KOPT-K1 (cell line): ENCODE measurements around the gene UGGT2.
"Not testable (repeated sequence)": the region's sequence is repeated elsewhere in the genome, so short reads cannot be mapped to it uniquely, and the experiment has no call there.

ENCODE experiments used
- H3K27ac ChIP-seq: fragments of 200-600 bp; sonication (generic); 2 replicates; pipeline ENCODE4 v1.5.1; 2016; ENCODE audit warnings: antibody characterized with exemption, mild to moderate bottlenecking, low read depth, low read length; ENCODE audit not compliant: poor library complexity, severe bottlenecking
- H3K36me3 ChIP-seq: fragments of 200-600 bp; sonication (generic); 2 replicates; pipeline ENCODE4 v1.5.1; 2017; ENCODE audit warnings: antibody characterized with exemption, mild to moderate bottlenecking, low read length, moderate library complexity; ENCODE audit not compliant: insufficient read depth
- H3K9me3 ChIP-seq: fragments of 200-600 bp; sonication (generic); 2 replicates; pipeline ENCODE4 v1.5.1; 2017; ENCODE audit warnings: antibody characterized with exemption, low read length, mild to moderate bottlenecking; ENCODE audit not compliant: insufficient read depth, poor library complexity, severe bottlenecking

Gene UGGT2

GRCh38 chr13:95957331-95957730, 95.9 kb downstream of the UGGT2 start:
- Histone ChIP-seq H3K27ac (no peak overlapping the region), H3K9me3 (peaks cover 8% of the 10 kb centered on the region), H3K36me3 (no peaks in the 10 kb centered on the region)

DNA sequence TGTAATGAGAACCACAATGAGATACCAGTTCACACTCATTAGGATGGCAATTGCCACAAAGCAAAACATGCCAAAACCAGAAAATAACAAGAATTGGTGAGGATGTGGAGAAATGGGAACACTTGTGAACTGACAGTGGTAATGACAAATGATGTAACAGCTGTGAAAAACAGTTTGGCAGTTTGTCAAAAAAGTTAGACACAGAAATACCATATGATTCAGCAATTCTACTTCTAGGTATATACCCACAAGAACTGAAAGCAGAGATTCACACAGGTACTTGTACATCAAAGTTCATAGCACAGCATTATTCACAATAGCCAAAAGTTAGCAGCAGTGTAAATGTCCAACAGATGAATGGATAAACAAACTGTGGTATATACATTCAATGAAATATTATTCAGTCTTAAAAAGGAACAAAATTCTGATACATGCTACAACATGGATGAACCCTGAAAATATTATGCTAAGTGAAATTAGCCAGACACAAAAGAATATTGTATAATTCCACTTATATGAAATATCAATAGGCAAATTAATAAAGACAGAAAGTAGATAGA, 96.5 kb downstream of the UGGT2 start:
- H3K9me3 ChIP-seq = peaks cover 8% of the 10 kb centered on the region

GRCh38 chr13:95955719-95956118, 97.5 kb downstream of the UGGT2 start:
- Histone ChIP-seq H3K27ac (no peak overlapping the region), H3K9me3 (peaks cover 8% of the 10 kb centered on the region), H3K36me3 (no peaks in the 10 kb centered on the region)

More for the DNA sequence above, 96.5 kb downstream of the UGGT2 start:
- Histone ChIP-seq H3K36me3 (no peaks in the 10 kb centered on the region), H3K27ac (no peak overlapping the region)

DNA sequence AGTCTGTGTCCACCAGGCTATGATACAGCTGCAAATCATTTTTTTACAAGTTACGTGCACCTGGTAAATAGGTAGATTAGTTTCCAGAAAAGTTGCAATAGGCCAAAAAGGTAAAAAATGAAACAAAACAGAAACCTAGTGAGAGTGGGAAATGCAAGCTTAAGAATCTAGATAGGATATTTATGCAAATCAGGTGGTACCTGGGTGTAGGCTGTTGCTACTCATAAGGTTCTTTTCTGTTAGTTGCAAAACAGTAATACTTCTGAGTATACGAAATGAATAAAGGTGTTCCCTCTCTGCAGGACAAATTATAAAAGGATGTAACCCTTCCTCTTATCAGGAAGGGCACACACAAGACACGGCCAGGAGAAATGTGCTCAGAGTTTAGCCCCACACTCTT, 97.9 kb downstream of the UGGT2 start:
- Histone ChIP-seq H3K27ac (no peak overlapping the region), H3K36me3 (no peaks in the 10 kb centered on the region), H3K9me3 (peaks cover 8% of the 10 kb centered on the region)

GRCh38 chr13:95954266-95954665, 98.9 kb downstream of the UGGT2 start:
- Histone ChIP-seq H3K27ac (no peak overlapping the region), H3K36me3 (no peaks in the 10 kb centered on the region)

GRCh38 chr13:95950103-95950502, 103.1 kb downstream of the UGGT2 start:
- no peaks in the 10 kb centered on the region for H3K9me3 ChIP-seq

More at GRCh38 chr13:95954266-95954665, 98.9 kb downstream of the UGGT2 start:
- peaks cover 2% of the 10 kb centered on the region for H3K9me3 ChIP-seq

DNA sequence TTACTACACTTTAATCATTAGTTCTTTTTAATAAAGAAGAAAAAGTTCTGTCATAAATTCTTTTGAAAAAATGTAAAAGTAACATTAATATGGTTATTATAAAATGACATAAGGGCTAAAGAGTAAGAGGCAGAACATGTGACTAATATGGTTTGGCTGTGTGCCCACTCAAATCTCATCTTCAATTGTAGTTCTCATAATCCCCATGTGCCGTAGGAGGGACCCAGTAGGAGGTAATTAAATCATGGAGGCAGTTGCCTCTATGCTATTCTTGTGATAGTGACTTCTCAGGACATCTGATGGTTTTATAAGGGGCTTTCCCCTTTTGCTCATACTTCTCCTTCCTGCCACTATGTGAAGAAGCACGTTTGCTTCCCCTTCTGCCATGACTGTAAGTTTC, 104.5 kb downstream of the UGGT2 start:
- Histone ChIP-seq H3K27ac (no peak overlapping the region), H3K36me3 (no peaks in the 10 kb centered on the region), H3K9me3 (no peaks in the 10 kb centered on the region)

More at GRCh38 chr13:95950103-95950502, 103.1 kb downstream of the UGGT2 start:
- Histone ChIP-seq H3K36me3 (no peaks in the 10 kb centered on the region), H3K27ac (no peak overlapping the region)

DNA sequence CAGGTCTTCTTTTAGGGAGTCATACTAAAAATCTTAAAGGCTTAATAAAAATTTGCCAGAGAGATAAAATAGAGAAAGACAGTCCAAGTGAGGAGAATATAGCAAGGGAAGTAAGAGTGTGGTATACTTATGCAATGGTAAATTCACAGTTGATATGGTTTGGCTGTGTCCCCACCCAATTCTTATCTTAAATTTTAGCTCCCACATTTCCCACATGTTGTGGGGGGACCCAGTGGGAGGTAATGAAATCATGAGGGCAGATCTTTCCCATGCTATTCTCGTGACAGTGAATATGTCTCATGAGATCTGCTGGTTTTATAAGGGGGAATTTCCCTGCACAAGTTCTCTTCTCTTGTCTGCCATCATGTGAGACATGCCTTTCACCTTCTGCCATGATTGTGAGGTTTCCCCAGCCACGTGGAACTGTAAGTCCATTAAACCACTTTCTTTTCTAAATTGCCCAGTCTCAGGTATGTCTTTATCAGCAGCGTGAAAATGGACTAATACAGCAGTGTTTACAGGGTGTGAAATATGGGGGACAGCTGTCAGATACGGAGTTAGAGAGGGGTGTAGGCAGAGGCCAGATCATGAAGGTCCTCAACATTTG, 115.4 kb downstream of the UGGT2 start:
- no peak overlapping the region for H3K27ac ChIP-seq
- H3K36me3 ChIP-seq = no peaks in the 10 kb centered on the region
- H3K9me3 ChIP-seq = no peaks in the 10 kb centered on the region

GRCh38 chr13:95931300-95932025, 121.7 kb downstream of the UGGT2 start:
- no peaks in the 10 kb centered on the region for H3K36me3 ChIP-seq
- no peak overlapping the region for H3K27ac ChIP-seq
- H3K9me3 ChIP-seq = peaks cover 13% of the 10 kb centered on the region

- no peak overlapping the region for H3K27ac ChIP-seq
- H3K36me3 ChIP-seq = no peaks in the 10 kb centered on the region
- H3K9me3 ChIP-seq = peaks cover 13% of the 10 kb centered on the region
Measured at GRCh38 chr13:95929430-95929829, 123.8 kb downstream of the UGGT2 start.

DNA sequence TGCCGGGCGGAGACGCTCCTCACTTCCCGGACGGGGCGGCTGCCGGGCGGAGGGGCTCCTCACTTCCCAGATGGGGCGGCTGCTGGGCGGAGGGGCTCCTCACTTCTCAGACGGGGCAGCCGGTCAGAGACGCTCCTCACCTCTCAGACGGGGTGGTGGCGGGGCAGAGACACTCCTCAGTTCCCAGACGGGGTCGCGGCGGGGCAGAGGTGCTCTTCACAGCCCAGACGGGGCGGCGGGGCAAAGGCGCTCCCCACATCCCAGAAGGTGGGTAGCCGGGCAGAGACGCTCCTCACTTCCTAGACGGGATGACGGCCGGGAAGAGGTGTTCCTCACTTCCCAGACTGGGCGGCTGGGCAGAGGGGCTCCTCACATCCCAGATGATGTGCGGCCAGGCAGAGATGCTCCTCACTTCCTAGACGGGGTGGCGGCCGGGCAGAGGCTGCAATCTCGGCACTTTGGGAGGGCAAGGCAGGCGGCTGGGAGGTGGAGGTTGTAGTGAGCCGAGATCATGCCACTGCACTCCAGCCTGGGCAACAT, 124.8 kb downstream of the UGGT2 start:
- H3K9me3 ChIP-seq = peaks cover 13% of the 10 kb centered on the region
- not testable (repeated sequence) for H3K27ac ChIP-seq, H3K36me3 ChIP-seq

GRCh38 chr13:95926231-95926630, 127.0 kb downstream of the UGGT2 start:
- H3K36me3 ChIP-seq = no peaks in the 10 kb centered on the region
- H3K9me3 ChIP-seq = peaks cover 13% of the 10 kb centered on the region
- no peak overlapping the region for H3K27ac ChIP-seq

DNA sequence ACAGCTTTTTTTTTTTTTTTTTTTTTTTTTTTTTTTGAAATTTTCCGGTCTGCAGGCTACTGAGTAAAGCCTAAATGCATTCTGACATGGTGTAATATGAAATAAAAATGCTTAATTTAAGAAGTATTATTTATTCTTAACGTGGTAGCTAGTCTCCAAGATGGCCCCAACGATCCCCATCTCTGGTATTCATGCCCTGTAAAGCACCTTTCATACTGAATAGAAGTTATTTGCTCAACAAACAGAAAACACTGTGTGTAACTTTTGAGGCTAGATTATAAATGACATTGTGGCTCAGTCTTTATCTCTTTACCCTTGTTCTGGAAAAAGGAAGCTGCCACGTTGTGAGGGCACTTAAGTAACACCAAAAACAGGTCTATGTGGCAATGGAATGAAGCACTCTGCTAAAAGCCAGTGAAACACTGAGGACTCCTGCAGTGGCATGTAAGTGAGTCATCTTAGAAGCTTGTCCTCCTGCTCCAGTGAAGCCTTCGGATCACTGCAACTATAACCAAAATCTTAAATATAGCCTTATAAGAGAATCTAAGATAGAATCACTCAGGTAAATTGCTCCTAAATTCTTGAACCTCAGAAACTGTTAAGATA, 128.7 kb downstream of the UGGT2 start:
- Histone ChIP-seq H3K36me3 (no peaks in the 10 kb centered on the region), H3K27ac (no peak overlapping the region), H3K9me3 (peaks cover 10% of the 10 kb centered on the region)

DNA sequence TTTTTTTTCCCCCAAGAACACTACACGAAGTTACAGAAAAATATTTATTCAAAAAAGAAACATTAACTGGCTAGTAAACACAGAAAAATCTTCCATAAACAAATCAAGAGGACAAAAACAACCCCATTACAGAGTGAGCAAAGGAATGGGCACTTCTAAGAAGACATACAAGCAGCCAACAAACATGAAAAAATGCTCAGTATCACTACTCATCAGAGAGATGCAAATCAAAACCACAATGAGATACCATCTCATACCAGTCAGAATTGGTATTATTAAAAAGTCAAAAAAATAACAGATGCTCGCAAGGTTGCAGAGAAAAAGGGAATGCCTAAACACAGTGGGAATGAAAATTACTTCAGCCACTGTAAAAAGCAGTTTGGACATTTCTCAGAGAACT, 131.7 kb downstream of the UGGT2 start:
- Histone ChIP-seq H3K9me3 (no peaks in the 10 kb centered on the region), H3K36me3 (no peaks in the 10 kb centered on the region), H3K27ac (no peak overlapping the region)

DNA sequence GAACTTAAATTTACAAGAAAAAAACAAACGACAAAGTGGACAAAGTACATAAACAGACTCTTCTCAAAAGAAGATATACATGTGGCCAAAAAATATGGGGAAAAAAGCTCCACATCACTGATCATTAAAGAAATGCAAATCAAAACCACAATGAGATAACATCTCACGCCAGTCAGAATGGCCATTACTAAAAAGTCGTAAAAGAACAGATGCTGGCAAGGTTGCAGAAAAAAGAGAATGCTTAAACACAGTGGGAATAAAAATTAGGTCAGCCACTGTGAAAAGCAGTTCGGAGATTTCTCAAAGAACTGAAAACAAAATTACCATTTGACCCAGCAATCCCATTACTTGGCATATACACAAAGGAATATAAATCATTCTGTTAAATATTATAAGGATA, 132.7 kb downstream of the UGGT2 start:
- Histone ChIP-seq H3K9me3 (no peaks in the 10 kb centered on the region), H3K27ac (no peak overlapping the region), H3K36me3 (no peaks in the 10 kb centered on the region)
